B cell (primary cell): ENCODE data around the gene UBTFL1.

ENCODE experiments used
- CTCF ChIP-seq: fragments of 200-600 bp; IDR thresholded peaks from one replicate; pipeline ENCODE4 v1.8.0; 2022; ENCODE audit warnings: antibody characterized with exemption, mild to moderate bottlenecking
- EZH2 ChIP-seq: IDR thresholded peaks from 2 replicates; pipeline ENCODE4 v1.6.1; 2012; ENCODE audit warnings: borderline replicate concordance, low read depth, mild to moderate bottlenecking, moderate library complexity, low read length; ENCODE audit not compliant: insufficient read depth, poor library complexity, severe bottlenecking

- no peak for TF ChIP-seq CTCF
- TF ChIP-seq EZH2, result no peak
Observed at GRCh38 chr11:90135016-90135415, 49.3 kb downstream of the UBTFL1 start.
